NOMO-1 treated with dmso at 0.1 percent for 144 hours (cell line): ENCODE results near the gene TYW1B.
"Not testable (repeated sequence)": the region's sequence is repeated elsewhere in the genome, so short reads cannot be mapped to it uniquely, and the experiment has no call there.

Experiments
- DNase-seq: peaks from one replicate; lab custom pipeline; 2025; ENCODE audit not compliant: unreplicated experiment; lab: John Stamatoyannopoulos, UW

Gene TYW1B

DNA sequence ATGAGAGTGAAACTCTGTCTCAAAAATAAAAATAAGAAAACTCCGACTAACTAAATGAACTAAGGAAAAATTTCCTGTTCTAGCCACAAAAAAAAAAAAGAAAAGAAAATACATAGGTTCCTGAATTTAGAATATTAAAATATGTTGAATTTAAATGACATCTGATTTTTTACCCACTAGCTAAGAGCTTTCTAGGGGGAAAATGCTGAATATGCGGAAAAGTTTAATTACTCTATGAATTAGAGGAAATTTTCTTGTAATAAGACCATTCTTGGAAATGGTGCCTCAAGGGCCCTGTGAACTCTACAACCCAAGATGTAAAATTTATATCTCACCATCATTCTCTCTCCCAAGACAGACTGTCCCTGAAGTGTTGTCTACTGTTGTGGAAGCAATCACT is 250.9 kb downstream of the TYW1B start:
- no peak for DNase-seq

DNA sequence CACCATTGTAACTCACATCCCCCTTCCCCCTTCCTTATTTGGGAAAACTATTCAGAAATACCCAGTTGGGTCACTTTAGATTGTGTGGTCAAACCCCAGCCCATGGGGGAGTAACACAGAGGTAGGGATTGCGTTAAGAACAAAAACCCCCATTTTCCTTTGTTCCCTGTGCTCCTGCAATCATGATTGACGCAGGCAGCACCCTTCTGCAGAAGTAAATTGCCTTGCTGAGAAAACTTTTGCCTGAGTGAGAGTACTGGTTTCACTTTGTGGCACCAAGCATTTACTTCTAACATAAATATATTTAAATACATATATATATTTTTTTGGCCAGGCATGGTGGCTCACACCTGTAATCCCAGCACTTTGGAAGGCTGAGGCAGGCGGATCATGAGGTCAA is 266.0 kb downstream of the TYW1B start:
- DNase-seq, result not testable (repeated sequence)

DNA sequence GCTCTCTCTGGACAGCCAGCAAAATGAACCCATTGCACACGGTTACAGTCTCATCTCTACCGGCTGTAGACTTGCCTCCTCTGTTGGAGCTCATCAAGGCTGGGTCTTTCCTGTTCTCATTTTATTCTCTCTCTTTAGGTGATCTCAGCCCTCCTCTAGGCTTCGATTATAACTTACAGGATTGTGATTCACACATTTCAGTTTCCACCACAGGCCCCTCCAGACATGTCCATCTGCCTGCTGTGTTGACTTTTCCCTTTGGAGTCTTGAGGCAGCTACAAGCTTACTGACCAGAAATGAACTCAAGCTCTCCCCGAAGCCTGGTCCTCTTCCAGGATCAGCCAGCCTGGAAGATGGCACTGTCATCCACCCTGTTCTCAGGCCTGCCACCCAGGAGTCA is 268.5 kb downstream of the TYW1B start:
- not testable (repeated sequence) for DNase-seq

DNA sequence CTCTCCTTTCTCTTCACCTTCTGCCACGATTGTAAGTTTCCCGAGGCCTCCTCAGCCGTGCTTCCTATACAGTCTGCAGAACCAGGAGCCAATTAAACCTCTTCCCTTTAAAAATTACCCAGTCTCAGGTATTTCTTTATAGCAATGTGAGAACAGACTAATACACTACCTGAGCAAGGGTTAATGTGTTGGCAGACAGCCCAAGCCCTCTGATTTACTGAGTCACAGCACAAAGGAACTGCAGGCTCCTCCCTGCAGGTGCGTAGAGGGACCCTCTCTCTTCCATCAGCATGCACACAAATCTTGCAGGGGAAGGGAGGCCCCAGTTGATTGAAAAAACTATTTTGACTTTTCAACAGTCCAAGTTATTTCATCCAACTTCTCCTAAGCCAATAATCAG is 271.3 kb downstream of the TYW1B start:
- DNase-seq, result not testable (repeated sequence)

DNA sequence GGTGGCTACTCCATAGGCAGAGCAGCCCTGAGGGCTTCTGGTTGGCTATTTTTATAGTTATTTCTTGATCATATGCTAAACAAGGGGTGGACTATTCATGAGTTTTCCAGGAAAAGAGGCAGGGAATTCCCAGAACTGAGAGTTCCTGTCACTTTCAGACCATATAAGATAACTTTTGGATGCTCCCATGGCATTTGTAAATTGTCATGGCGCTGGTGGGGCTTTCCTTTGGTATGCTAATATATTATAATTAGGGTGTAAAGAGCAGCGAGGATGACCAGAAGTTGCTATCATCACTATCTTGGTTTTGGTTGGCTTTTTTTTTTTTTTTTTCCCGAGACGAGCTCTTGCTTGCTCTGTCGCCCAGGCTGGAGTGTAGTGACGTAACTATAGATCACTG is 272.8 kb downstream of the TYW1B start:
- not testable (repeated sequence) for DNase-seq

DNA sequence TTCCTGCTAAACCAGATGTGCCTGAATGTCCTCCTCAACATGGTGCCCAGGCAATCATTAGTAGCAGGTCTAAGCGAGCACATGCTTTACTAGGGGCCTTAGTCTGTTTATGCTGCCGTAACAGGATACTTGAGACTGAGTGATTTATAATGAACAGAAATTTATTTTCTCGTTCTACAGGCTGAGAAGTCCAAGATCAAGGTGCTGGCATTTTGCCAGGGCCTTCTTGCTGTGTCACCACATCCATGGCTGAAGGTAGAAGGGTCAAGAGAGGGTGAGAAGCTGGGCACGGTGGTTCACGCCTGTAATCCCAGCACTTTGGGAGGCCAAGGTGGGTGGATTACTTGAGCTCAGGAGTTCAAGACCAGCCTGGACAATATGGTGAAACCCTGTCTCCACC is 273.6 kb downstream of the TYW1B start:
- DNase-seq, result not testable (repeated sequence)

DNA sequence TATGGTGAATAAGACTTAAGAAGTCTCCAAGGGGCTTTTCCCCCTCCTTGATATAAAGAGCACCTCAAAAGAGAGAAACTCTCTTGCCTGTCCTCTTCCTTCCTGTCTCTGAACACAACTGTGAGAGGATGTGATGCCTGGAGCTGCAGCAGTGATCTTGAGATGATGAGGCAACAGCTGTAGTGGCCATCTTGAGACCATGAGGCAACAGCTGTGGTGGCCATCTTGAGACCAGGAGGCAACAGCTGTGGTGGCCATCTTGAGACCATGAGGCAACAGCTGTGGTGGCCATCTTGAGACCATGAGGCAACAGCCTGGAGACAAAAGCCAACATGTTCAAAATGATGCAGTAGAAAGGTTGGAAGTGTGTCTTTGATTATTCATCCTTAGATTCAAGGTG is 277.5 kb downstream of the TYW1B start:
- DNase-seq, result not testable (repeated sequence)

DNA sequence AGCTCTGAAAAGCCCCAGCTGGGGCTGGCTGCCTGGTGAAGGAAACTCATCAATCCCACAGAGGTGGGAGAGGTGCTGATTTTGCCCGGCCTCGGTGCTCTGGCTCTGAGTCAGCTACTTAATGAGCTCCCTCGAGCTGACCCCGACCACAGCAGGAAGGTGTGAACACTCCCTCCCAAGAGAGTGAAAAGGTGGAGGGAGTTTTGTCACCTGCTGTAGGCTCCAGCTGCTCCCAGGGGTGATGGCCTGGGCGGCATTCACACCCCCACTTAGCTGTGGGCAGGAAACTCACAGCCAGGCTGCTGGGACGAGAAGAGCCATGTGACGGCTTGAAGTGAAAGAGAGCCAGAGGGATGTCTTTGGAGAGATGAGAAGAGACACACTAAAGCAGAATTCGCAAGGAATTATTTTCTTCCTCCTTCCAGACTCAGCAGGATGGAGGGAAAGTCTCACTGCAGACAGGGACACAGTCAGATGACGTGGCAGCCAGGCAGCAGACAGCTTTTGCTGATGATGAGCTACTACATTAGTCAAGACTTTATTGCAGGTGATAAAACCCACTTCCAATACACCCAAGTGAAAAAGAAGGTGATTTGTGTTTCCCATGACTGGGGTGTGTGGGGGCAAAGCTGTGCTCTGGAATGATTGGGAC is 281.3 kb downstream of the TYW1B start:
- not testable (repeated sequence) for DNase-seq

DNA sequence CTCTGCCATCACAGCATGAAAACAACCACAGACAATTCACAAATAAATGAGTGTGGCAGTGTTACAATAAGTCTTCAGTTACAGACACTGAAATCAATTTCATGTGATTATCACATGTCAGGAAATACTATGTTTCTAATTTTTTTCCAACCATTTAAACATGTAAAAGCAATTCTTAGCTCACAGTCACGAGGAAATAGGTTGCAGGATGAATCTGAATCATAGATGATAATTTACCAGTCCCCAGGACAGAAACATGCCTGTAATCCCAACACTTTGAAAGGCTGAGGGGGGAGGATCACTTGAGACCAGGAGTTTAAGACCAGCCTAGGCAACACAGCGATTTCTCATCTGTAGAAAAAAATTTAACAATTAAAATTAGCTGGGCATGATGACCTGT is 283.5 kb downstream of the TYW1B start:
- DNase-seq, result not testable (repeated sequence)

DNA sequence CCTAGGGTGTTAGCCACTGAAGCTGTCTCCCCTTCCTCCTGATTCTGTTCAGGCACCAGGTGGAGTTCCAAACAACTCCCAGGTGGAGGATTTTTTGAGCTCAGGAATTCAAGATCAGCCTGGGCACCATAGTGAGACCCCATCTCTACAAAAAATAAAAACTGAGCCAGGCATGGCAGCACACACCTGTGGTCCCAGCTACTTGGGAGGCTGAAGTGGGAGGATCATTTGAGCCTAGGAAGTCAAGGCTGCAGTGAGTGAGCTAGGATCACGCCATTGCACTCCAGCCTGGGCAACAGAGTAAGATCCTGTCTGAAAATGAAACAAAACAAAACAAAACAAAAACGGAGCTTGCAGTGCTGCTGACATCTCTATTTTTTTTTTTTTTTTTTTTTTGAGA is 287.1 kb downstream of the TYW1B start:
- no peak for DNase-seq

DNA sequence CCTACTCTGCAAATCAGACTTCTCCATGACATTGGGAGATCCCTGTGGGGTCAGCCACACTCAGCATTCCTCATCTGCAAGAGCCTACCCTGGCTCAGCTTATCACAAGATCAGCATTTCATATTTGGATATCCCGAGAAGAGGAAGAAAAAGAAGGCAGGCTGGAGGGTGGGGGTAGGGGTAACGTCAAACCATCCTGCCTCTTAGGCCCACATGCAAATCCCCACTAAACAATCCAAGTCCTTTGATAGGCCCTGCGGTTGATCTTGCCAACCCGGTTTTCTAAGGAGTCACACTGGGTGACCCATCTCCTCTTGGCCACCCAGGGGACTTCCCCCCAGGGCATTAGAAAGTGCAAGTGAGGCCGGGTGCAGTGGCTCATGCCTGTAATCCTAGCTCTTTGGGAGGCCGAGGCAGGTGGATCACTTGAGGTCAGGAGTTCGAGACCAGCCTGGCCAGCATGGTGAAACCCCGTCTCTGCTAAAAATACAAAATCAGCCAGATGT is 287.8 kb downstream of the TYW1B start:
- DNase-seq, result no peak

DNA sequence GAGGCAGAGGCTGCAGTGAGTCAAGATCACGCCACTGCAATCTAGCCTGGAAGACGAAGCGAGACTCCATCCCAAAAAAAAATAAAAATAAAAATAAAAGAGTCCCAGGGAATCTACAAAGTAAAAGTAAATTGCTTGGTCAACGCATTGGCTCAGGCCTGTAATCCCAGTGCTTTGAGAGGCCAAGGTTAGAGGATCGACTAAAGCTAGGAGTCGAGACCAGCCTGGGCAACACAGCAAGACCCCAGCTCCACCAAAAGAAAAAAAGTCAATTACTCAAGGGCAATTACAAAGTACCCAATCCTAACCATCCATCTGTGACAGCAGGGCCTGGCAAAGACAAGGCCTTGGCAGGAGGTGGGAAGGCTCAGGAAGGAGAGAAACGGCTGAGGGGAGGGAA is 288.3 kb downstream of the TYW1B start:
- no peak for DNase-seq

DNA sequence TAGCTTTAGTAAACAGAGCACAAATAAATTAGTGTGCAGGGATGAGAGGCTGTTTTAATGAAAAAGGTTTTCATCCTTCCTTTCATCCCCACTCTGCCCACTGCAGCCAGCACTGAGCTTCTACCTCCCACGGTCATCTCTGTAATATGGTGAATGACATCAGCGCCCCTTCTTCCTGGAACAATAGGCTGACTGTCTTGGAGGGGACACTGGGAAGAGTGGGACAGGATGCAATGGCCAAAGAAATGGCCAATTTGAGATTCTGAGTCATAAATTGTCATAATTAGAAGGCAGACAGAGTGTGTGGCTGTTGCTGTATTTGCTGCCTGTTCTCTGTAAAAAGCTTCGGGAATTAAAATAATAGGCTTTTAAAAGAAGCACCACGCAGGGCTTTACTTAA is 289.1 kb downstream of the TYW1B start:
- DNase-seq, result no peak

DNA sequence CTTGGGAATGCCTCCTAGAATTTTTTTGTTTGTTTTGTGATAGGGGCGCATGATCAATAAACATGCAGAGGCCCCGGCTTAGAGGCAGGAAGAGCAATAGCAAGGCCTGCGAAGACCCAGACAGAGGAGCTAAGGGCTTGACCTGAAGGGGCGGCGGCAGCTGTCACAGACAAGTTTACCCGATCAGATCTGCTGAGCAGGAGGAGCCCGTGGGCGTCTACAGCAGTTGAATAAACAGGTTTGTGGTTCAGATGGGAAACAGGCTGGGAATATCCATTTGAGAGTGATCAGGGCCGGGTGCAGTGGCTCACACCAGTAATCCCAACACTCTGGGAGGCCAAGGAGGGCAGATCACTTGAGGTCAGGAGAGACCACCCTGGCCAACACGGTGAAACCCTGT is 289.9 kb downstream of the TYW1B start:
- no peak for DNase-seq

DNA sequence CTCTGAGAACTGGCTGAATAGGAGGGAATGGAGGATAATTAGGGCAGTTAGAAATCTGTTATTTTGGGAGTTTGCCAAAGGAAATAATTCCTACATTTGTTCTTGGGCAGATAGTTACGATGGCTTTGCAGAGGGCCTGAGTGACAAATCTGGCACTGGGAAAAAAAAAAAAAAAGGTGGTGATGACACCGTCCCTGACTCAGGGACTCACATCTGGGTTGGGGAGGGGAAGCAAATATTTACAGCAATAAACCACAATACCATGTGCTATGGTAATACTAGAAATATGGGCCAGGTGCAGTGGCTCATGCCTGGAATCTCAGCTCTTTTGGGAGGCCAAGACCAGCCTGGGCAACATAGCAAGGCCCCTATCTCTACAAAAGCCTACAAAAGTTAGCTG is 292.0 kb downstream of the TYW1B start:
- not testable (repeated sequence) for DNase-seq

DNA sequence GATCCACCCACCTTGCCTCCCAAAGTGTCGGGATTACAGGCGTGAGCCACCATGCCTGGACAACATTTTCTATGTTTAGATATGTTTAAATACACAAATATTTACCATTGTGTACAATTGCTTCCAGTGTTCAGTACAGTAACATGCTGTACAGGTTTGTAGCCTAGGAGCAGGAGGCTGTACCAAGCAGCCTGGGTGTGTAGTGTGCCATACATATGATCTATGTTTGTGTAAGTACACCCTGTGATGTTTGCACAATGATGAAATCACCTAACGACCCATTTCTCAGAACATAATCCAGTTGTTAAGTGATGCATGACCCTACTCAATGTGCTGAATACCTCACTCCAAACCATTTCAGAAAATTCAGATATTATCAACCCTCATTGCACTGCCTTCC is 297.0 kb downstream of the TYW1B start:
- not testable (repeated sequence) for DNase-seq
